Limb (tissue), 2 donors: ENCODE results near the gene TNK2.
A peak's percentile ranks its signal among the peaks of the same experiment; 100 is the strongest.
"Not testable (repeated sequence)": the region's sequence is repeated elsewhere in the genome, so short reads cannot be mapped to it uniquely, and the experiment has no call there.

Experiments
- DNase-seq, 2 donors: peaks; one replicate each; pipeline ENCODE4 v3.0.0-alpha.2; 2016; ENCODE audit errors: extremely low spot score in 2 of 2

The TNK2 gene

GRCh38 chr3:195850857-195851543, 57.4 kb downstream of the TNK2 start:
- DNase-seq, result peak; percentile 86 to 88

- DNase-seq, result peak in 1 of 2 donors; percentile 63
These were observed 58.9 kb downstream of the TNK2 start for GRCh38 chr3:195849322-195850074.

- DNase-seq, result no peak
These were observed 61.0 kb downstream of the TNK2 start for GRCh38 chr3:195847055-195847950.

- DNase-seq, result no peak
These were observed 62.9 kb downstream of the TNK2 start for GRCh38 chr3:195845483-195845882.

- DNase-seq, result no peak
These were observed 63.6 kb downstream of the TNK2 start for GRCh38 chr3:195844671-195845218.

GRCh38 chr3:195839260-195840010, 68.9 kb downstream of the TNK2 start:
- DNase-seq, result no peak

GRCh38 chr3:195838714-195839113, 69.6 kb downstream of the TNK2 start:
- no peak for DNase-seq

GRCh38 chr3:195836476-195837135, 71.7 kb downstream of the TNK2 start:
- no peak for DNase-seq

- DNase-seq, result no peak
These were observed 72.6 kb downstream of the TNK2 start for GRCh38 chr3:195835791-195836190.

GRCh38 chr3:195834675-195835583, 73.4 kb downstream of the TNK2 start:
- DNase-seq, result no peak

- DNase-seq, result no peak
These were observed 78.5 kb downstream of the TNK2 start for GRCh38 chr3:195829897-195830254.

- DNase-seq, result no peak
These were observed 79.6 kb downstream of the TNK2 start for GRCh38 chr3:195828762-195829161.

- DNase-seq, result no peak
These were observed 82.2 kb downstream of the TNK2 start for GRCh38 chr3:195825857-195826804.

GRCh38 chr3:195825191-195825588, 83.2 kb downstream of the TNK2 start:
- no peak for DNase-seq

GRCh38 chr3:195824425-195825190, 83.7 kb downstream of the TNK2 start:
- not testable (repeated sequence) for DNase-seq

- DNase-seq, result no peak
These were observed 84.4 kb downstream of the TNK2 start for GRCh38 chr3:195823999-195824398.

- DNase-seq, result no peak
These were observed 85.1 kb downstream of the TNK2 start for GRCh38 chr3:195823280-195823679.
